ENCODE results near the gene PLCH2.

DNA sequence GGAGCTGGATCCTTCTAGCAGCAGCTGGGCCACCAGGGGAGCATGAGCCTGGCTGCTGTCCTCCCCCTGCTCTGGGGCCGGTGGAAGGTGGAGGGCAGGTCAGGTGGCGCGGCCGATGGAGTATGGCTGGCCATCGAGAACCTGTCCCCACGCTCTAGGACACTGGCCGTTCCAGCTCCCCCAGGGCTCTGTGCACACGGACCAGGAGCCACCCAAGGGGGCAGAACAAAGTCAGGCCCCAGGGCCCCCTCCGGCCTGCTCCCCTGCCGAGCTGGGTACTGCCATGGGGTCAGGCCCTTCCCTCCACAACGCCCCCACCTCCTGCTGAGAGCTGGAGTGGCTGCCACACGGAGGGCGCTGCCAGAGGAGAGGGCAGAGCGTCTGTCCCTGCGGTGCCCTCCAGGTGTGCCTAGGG lies 4.5 kb upstream of the PLCH2 start:
- no peak for TF ChIP-seq POLR2A (IDR thresholded peaks at IDR 0.05)
- TF ChIP-seq, protein P1, sequence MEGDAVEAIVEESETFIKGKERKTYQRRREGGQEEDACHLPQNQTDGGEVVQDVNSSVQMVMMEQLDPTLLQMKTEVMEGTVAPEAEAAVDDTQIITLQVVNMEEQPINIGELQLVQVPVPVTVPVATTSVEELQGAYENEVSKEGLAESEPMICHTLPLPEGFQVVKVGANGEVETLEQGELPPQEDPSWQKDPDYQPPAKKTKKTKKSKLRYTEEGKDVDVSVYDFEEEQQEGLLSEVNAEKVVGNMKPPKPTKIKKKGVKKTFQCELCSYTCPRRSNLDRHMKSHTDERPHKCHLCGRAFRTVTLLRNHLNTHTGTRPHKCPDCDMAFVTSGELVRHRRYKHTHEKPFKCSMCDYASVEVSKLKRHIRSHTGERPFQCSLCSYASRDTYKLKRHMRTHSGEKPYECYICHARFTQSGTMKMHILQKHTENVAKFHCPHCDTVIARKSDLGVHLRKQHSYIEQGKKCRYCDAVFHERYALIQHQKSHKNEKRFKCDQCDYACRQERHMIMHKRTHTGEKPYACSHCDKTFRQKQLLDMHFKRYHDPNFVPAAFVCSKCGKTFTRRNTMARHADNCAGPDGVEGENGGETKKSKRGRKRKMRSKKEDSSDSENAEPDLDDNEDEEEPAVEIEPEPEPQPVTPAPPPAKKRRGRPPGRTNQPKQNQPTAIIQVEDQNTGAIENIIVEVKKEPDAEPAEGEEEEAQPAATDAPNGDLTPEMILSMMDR (IDR thresholded peaks at IDR 0.05): no peak
